HG03039 (cell line): ENCODE measurements around the gene UXS1.

Experiments
- ATAC-seq: cut with Tn5 transposase; IDR thresholded peaks from one replicate; pipeline ENCODE4 v1.9.1; 2021; ENCODE audit warnings: mild to moderate bottlenecking, moderate library complexity; ENCODE audit not compliant: unreplicated experiment

The UXS1 gene

DNA sequence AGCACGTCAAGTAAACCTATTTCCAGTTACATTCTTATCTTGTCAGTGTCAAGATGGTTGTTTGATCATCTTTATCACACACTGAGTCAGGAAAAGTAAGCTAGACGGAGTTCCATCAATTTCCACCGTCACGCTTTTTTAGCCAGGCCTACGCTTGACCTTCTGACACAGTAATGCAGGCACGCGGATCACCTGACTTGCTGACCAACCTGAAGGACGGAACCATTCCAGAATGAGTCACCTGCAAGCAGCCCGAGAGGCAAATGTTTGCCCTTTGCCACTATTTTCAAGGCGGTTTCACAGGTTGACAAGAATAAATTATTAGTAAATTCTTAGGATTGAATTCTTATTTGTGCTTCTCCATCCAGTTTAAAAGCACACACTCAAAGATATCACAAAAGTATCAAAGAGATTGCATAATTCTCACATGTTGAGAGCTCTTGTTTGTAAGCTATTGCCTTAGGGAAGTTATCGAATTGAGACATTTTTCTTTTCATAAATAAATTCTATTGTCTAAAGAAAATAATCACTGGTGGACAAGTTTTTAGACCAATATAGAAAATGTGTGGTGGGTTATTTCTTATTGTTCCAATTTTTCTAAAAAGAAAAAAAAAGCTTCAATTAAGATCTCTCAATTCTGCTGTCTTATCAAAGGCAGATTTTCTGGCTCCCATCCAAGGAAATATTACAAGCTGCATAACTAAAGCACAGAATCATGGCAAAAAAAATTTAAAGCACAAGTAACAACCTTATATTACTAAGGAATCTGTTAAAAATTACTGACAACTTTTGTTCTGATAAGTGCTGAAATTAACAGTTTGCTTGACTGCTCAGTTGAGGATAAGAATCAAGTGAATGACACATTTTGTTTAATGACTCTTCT, 31.9 kb downstream of the UXS1 start:
- ATAC-seq, result no peak

DNA sequence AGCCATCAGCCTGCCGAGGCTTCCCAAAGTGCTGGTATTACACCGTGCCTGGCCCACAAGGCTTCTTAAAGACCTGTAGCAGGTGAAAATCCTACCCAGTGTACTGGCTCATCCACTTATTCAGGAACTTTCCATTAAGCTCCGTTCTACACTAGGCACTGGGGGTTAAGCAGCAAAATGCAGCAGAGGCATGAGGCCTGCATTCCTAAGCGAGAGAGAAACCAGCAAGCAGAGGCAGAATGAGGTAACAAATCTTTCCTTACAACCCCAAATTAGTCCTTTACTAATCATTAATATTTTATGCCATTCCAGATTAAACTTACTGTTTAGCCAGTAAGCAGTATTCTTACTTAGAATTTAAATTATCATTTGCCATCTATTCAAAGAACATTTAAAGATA, 32.8 kb downstream of the UXS1 start:
- no peak for ATAC-seq

DNA sequence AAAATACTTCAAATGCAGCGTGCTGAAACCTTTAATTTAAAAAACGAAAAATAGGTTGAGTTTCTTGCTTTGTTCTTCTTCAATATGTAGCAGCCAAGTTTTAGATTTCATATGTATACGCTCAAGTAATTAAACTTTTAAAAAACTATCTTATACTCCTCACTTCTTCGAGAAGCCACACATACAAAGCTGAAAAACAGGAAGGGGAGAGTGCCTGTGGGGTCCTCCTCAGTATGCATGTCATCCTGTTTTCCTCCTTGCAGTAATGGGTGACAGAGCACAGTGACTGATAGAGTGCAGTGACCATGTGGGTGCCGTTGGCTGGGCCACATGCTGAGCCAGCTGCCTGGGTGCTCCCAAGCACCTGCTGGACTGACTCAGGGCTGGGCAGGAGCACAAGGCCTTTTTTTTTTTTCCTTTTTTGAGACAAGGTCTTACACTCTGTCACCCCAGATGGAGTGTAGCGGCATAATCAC, 33.3 kb downstream of the UXS1 start:
- no peak for ATAC-seq

DNA sequence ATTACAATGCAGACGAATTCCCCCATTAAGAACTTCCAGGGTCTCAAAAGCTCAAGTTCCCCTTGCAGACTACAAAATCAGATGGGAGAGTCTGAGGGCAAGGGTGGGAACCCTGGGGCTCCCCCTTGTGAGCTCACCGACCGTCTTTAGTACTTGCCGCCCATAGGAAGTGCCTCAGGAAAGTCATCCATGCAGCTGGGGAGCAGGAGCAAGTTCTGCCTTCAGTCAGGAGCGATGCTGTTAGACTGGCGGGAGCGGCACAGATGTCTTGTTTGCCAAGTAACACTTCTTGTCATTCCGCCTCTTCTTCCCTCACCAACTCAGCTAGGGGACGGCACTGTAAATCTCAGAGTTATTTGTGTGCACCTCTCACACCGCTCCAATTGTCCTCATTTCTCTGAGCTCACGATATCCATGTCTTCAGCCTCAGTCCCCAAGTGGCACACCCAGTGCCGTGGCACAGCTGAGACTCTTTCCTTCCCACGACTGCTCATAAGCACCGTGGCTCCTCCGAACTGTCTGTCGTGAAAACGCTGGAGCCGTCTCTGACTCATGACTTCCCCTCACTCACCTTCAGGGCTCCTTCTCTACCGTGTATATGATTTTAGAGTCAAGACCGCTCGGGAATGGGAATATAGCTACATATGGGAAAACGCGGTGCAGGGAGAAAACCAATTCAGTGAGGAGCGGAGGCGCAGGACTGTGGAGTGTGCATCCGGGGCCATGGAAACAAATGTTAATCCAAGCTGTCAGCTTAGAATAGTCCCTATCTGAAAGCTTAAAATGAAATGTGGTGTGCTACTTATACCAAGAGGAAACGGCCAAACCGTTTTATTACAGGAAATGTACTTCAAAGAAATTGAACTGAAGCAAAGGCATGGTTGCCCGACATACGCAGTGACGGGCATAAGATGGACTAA, 34.0 kb downstream of the UXS1 start:
- peak; percentile 49 for ATAC-seq

DNA sequence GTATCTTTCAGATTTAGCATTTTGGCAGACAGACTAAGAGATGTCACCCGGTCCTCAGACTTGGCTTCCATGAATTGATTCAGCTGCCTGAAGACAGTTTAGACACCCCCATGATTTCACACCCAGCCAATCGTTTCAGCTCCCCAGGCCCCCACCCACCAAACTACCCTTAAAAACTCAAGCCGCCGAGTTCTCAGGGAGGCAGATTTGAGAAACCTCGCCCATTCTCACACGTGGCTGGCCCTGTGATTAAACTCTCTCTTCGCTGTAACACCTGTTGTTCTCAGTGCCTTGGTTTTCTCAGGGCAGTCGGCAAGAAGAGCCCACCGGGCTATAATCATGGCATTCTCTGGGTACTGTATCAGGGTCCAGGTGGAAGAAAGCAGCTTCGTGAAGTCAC, 35.2 kb downstream of the UXS1 start:
- ATAC-seq, result no peak

DNA sequence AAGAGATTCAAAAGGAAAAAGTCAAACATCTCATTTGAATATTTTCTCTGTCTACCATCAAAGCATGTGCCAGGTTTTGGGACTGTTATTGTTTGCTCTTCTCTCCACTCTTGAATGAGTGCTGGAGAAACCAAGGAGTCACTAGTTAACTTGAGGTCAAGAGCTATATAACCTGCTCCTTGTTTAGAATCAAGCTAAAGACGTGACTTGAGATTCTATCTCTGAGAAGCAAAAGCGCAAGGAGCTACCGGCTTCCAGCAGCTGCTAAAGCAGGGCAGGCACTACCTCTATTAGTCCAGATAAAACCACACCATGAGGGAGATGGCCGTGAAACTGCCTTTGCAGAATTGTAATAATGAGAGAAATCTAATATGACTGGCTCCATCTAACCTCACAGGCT, 36.0 kb downstream of the UXS1 start:
- no peak for ATAC-seq

DNA sequence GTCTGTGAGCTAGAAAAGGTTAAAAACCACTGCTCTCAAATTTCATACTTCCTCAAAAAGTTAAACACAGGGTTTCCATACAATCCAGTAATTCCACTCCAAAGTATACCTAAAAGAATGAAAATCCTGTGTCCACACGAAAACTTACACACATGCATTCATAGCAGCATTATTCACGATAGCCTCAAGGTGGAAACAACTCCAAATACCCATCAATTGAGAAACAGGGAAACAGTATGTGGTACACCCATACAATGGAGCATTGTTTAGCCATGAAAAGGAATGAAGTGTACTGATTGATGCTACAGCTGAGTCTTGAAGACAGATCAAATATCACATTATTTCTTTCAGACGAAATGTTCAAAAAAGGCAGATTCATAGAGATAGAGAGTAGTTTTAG, 36.7 kb downstream of the UXS1 start:
- no peak for ATAC-seq

DNA sequence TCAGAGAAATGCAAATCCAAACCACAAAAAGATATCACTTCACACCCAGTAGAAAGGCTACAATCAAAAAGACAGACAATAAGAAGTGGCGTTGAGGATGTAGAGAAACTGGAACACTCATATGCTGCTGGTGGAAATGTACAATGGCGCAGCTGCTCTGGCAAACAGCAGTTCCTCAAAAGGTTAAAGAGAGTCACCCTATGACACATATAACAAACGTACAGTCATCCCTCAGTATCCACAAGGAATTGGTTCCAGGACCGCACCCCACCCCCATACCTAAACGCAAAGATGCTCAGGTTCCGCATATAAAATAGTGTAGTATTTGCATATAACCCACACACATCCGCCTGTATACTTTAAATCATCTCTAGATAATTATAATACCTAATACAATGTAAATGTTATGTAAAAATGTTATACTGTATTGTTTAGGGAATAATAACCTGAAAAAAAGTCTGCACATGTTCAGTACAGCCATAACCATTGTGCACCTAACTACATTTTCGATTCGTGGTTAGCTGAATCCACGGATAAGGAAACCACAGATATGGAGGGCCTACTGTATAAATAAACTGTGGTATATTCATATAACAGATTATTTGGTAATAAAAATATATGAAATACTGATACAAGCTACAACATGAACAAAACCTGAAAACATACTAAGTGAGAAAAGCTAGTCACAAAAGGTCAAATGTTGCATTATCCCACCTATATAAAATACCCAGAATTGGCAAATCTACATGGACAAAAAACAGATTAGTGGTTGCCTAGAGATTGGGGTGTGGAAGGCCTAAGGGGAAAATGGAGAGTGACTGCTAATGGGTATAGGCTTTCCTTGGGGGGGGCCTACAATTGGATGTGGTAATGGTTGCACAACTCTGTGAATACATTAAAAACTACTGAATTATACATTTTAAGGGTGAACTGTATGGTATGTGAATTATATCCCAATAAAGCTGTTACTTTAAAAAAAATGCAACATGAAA, 37.5 kb downstream of the UXS1 start:
- ATAC-seq, result no peak

DNA sequence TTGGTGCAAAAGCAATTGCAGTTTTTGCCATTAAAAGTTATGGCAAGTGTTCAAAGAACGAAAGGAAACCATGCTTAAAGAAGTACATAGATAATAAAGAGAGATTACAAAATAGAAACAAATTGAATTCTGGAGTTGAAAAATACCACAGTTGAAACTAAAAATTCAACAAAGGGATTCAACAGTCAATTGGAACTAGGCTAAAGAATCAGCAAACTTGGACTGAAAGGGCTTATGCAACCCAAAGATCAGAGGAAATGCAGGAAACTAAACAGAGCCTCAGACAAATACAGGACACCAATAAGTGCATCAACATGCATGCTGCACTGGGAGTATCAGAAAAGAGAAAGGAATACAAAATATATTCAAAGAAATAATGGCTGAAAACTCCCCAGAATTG, 40.3 kb downstream of the UXS1 start:
- ATAC-seq, result no peak

DNA sequence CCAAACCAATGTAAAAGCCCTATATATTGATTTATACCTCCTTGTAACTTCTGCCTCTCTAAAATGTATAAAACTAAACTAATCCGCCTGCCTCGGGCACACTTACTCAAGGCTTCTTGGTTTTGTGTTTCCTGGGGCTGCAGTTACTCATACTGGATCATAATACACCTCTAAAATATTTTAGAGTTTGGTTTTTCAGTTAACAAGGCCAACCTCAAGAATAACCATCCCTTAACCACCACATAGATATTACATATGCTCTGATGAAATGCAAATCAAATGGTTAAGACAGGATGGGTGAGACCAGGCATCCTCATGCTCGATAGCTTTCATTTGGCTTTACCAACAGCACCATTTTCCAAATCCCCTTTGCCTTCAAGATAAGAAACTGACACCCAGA, 46.4 kb downstream of the UXS1 start:
- ATAC-seq, result no peak

DNA sequence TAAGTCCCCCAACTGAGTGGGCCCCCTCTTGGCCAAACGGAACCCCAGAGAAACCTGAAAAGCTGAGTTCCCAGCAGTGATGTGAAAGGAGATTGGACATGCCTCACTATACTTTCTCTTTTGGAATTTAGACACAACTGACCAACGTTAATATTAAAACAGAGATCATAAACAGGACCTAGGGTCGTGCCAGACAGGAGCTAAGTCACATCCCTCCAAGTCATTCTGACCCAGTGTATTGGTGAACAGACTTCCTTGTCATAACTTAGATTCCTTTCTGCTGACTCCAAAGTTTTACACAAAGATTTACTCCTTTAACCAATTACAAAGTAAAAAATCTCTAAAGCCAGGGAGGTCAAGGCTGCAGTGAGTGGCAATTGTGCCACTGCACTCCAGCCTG, 46.9 kb downstream of the UXS1 start:
- no peak for ATAC-seq

DNA sequence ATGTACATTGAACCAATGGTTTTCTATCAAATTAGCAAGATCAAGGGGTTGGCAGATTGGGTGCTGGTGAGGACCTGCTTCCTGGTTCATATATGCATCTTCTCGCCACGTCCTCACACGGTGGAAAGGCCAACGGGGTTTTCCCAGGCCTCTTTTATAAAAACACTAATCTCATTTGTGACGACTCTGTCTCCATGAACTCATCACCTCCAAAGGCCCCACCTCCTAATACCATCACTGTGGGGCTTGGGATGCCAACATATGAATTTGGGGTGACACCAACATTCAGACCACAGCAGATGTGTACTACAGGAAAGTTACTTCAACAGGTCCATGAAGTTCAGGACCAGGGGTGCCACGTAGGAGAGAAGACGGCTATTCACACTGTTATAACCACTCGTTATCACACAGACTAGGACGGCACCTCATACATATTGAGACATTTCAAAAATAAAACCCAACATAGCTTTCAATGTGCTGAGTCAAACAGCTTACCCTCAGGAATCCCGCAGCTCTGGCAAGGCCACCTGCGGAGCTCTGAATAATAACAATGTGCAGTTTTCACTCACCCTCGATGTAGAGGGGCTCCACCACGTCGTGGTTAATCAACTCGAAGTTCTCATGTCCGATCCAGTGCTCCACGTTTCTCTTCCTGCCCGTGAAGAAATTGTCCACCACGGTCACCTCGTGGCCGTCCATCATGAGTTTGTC, 49.3 kb downstream of the UXS1 start:
- ATAC-seq, result no peak

DNA sequence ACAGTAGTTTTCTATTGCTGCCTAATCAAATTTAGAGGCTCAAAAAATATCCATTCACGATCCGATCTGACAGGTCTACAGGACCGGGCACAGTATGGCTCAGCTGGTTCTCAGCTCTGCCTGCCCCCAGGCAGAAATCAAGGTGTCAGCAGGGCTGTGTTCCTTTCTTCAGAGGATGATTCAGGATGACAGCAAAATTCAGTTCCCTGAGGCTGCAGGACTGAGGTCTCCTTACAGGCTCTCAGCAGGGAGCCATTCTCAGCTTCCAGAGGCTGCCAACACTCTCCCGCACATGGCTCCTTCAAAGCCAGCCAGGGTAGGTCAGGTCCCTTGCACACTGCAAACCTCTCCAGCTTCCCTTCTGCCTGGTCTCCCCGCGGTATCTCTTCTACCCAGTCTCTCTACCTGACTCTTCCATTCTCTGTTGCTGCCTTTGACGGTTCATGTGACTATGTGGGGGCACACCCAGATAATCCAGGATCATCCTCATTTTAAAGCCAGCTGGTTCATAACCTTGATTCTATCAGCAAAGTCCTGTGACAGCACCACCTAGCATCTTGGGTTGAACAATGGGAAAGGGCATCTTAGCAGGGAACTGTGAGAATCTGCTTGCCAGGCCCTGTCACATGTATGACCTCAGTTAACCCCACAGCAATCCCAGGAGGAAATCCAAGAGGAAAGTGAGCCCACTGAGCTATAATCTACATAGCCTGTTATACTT, 50.4 kb downstream of the UXS1 start:
- ATAC-seq, result no peak

DNA sequence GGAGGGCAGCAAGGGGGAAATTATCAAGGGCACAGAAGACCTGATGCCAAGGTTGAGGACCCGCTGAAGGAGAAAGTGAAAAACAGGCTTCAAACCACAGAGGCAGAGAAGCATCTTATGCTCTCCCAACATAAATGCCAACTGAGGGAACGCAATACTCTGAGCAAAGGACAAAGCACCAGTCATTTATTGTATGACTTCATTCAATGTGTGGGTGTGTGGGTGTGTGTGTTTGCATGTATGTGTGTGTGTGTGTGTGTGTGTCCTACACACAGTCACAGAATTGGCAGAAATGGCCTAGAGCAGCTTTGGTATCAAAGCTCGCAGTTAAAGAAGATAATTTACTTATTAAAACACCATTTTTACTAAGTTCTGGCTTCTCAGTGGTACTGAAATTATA, 51.4 kb downstream of the UXS1 start:
- no peak for ATAC-seq

DNA sequence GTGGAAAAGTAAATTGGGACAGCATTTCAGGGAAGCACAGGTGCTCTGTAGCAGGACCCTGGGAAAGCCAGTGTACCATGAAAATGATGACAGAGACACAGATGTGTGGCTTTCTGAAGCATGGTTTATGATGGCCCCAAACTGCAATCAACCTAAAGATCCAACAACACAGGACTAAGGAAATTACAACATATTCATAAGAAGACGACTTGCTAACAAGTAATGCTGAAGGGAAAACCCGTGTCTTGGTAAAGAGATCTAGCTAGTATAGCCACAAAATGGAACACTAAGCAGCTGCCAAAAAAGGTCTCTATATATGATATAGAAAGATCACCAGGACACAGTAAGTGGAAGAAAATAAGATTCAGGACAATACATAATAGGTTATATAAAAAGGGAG, 53.2 kb downstream of the UXS1 start:
- ATAC-seq, result no peak

DNA sequence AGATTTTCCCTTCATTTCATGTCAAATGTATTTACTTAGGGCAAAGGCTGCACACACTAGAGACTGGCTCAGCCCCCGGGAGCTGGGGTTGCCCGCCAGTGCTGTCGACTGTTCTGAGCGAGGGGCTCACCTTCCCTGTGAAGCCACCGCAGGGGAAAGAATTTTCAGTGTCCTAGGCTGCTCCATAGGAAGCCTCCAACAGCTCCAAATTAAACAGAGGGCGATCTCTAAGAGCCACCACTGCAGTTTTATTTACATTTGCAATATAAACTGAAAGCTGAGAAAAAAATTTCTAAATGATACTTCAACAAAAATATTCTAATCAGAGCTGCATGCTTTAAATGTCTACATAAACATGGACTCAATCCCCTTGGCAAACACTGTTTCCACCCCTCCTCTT, 54.0 kb downstream of the UXS1 start:
- ATAC-seq, result no peak

DNA sequence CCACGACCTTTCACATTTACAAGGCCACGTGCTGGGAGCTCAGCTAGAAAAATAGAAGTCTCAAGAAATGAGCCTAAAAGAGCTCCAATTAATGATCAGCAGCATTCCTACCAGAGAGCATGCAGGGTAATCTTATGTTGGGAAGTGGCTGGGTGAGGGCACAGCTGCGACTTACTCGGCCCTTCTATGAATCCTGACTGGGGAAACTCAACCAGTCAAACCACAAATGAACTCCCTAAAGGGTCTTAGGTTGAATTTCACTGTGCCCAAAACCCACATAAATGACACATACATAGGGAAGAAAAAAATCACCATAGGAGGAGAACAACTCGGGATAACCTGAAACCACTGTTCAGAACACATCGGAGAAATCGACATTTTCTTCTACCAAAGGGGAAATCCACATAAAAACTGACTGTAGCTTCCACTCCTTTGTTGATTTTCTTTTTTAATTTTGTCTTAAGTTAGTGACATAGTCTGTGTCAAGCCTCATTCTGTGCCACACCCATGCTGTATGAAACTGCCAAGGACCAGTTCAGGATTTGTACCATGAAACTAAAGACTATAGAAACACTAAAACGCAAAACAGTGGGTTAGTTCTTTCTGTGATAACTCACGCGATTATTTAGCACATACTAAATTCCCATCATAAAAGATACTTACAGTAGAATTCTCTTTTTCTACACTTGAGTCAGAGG, 54.7 kb downstream of the UXS1 start:
- ATAC-seq, result no peak

DNA sequence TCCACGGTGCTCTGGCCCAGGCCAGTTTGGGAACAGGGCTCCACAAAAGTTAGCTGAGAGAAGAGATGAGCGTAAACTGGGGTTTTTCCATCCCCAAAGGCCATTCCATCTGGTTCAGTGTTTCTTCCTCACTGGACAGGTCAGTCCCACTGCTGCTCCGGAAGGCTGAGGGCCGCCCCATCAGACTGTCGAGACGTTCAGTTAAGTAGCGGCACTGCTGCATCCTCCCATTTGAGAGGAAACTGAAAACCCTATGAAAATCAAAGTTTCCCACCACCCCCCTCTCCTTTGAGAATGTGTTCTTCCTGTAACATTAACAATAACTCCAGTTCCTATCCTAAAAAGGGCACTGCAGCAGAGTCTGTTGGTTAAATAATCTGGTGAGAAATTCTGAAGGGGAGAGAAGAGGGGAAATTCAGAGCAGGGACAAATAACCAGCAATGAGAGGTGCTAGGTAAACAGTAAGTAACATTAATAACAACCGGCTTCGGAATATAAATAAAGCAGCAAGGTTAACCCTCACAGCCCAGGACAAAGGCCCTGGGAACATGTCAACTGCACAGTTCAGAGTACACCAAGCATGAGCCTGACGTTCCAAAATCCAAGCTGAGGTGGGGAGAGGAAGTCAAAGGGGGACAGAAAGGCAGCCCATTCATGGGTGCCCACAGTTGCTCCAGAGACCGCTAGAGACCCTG, 55.4 kb downstream of the UXS1 start:
- no peak for ATAC-seq
